G401 (cell line): ENCODE data around the gene CHST6. TPM values are rescaled to one million over a fixed set of nuclear protein-coding genes. Genes with fewer than 3 reads are reported as not detected.
"Not testable (repeated sequence)": the region's sequence is repeated elsewhere in the genome, so short reads cannot be mapped to it uniquely, and the experiment has no call there.

ENCODE experiments used
- DNase-seq: peaks from one replicate; pipeline ENCODE4 v3.0.0-alpha.2; 2015; ENCODE audit warnings: low spot score
- in situ Hi-C: cut with HindIII; loops from 2 replicates; pipeline ENCODE4 v1.10.0; 2016; ENCODE audit warnings: low sequenced_read_pairs, mixed read lengths
- total RNA-seq: library from RNA; depleted of rRNA; stranded (reverse); fragments of >200 nt; shearing (Covaris generic); gene quantifications from 2 replicates; pipeline ENCODE4 v1.2.3, GENCODE V29; 2014

Gene CHST6
- total RNA-seq, 1 experiment from 2014 or later = not detected

DNA sequence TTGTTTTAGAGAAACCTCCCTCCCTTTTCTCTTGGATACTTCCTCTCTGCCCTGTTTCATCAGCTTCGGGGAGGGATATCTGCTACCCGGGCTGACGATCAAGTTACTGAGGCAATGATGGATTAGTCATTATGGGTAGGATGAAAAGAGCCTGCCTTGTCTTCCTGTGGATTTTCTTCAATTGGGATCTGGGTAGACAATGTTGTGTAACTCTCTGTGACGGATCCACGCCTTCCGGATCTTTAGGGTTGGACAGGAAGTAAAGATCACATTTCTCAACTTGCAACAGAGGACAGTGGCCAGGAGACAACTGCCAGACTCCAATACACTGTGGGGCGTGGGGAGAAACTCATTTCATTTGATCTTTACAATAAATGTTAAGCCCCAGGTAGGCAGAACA is 11.3 kb upstream of the CHST6 start:
- DNase-seq = no peak
- in situ Hi-C loops = no loop called here

DNA sequence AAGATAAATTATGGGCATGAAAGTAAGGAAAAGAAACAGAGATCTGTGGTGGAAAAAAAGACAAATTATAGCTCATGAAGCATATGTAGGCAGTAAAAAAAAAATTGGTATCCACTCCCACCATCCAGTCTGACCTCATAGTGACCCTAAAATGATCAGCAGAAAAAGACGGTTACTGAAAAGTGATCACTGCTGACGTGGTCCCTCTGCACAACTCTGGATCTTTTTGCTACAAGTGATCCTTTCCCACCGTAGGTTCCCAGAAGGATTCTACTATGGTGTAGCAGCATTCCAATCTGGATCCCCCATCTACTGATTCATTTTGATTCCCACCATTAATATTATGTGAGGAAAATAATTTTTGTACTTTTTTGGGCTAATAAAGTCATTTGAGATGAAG is 10.9 kb upstream of the CHST6 start:
- in situ Hi-C loops = no loop called here
- no peak for DNase-seq

DNA sequence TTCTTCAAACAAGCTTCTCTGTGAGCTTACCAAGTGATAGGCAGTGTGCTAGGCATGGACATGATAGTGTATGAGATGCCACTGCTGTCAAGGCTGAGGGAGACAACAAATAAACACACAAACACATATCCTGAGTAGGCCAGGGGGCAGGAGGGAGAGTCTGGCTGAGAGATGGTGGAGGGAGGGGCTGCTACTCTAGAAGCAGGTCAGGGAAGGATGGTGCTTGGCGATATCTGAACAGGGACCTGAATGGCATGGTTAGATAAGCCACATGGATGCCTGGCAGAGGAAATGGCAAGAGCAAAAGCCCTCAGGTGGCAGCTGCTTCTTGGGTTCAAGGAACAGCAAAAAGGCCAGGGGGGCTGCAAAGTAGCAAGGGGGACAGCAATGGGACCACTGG is 8.6 kb upstream of the CHST6 start:
- in situ Hi-C loops = no loop called here
- no peak for DNase-seq

DNA sequence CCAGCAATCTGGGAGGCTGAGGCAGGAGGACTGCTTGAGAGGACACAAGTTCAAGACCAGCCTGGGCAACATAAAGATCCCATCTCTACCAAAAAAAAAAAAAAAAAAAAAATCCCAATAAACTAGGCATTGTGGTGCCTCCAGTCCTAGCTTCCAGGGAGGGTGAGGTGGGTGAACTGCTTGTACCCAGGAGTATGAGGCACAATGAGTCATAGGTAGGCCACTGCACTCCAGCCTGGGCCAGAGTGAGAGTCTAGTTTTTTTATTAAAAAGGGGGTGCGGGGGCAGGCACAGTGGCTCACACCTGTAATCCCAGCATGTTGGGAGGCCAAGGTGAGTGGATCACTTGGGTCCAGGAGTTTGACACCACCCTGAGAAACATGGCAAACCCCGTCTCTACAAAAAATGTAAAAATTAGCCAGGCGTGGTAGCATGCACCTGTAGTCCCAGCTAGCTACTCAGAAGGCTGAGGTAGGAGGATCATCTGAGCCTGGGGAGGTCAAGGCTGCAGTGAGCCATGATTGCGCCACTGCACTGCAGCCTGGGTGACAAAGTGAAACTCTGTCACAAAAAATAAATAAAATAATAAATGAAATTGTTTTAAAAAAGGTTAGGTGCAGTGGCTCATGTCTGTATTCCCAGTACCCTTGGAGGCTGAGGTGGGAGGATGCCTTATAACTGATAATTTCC is 7.8 kb upstream of the CHST6 start:
- no peak for DNase-seq
- in situ Hi-C loops = no loop called here

DNA sequence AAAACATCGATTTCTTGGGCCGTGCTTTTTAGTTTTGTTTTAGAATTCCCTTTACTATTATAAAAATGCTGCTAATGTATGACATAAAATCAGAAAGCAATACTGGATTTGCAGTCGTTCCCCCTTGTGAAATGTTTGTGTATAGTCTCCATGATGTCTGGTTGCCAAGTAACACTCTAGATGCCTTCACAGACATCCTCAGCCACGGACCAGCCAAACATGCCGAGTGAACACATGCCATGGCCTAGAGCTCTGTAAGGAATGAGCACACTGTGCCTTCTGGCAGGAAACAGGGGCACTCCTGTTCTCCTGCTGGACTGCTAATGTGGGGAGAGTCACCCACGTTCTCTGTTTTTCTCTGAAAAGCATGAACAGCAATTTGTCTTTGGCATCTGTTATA is 6.6 kb upstream of the CHST6 start:
- peak; percentile 96 for DNase-seq

DNA sequence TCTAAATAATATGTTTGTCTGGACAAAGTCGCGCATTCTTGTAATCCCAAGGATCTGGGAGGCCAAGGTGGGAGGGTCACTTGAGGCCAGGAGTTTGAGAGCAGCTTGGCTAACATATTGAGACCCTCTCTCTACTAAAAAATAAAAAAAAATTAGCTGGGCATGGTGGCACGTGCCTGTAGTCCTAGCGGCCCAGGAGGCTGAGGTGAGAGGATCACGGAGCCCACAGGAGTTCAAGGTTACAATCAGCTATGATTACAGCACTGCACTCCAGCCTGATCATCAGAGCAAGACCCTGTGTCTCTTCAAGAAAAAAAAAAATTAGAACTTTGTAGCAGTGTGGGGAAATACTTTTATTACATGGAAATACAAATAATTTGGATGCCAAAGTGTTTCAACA is 6.1 kb upstream of the CHST6 start:
- in situ Hi-C loops = no loop called here
- DNase-seq = no peak

More for the DNA sequence above, 6.6 kb upstream of the CHST6 start:
- in situ Hi-C loops = not testable (repeated sequence)

DNA sequence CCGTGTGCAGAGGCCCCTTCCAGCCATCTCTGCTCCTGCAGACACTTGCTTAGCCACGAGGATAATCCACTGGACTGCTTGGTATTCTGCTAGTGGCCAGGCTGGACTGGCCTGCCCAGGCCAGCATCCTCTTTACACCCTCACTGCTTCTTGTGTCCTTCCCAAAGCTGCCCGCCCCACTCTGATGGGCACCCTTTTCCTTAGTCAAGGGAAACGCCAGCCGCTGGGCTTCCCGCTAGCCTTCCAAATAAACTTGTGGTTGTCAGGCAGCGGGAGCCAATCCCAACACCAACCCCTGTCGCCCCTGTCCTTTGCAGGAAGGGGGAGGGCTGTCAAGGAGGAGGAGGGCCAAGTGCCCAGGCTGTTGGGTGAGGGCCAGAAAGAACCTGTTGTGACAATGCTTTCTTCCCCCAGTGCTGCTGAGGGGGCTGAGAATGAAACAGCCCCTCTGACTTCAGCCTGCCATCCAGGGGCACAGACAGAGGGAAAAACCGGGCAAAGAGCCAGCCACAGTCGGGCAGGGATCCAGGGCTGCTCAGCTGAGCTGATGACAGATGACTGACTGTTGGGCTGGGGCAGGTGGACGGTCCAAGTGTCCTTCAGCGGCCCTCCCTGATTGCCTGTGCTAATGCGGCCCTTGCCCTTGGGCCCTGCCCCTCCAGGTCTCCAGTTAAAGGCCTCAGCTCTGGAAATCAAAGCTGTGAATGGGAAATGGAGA is 3.5 kb upstream of the CHST6 start:
- in situ Hi-C loops = not testable (repeated sequence)
- DNase-seq = peak; percentile 53

DNA sequence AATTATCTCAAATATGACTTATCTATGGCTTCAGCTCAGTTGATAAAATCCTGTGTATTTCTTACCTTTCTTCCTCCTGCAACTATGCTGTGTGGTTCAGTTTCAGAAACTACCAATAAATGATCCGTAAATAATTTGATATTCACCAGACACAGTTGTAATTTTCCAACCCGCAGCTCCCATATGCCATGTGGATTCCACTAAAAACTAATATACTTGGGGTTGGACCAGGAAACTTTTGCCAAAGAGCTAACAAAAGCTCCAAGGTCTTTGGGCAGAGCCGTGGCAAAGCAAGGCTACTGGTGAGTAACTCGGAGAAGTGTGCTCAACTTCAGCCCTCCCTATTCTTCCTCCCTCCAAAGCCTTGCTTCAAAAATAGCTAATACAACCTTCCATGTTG is 2.3 kb upstream of the CHST6 start:
- in situ Hi-C loops = no loop called here

DNA sequence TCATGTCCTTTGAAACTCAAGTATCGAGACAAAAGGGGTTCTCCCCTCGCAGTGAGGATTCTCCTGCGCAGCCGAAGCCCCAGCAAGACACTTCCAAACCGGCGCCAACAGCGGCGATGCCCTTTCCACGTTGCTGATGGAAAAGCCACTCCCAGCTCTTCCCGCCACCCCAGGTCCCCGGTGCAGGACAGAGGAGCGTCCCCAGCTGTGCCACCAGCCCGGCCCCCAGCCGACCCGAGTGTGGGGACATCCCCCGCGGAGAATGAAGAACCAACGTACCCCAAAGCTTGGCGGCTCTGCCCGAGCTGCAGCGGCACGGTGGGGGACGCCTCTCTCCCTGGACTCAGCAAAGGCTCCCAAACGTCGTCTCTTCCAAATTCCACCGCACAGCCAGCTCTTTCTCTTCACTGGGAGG is 573 bp downstream of the CHST6 start:
- in situ Hi-C loops = no loop called here

More for the DNA sequence above, 2.3 kb upstream of the CHST6 start:
- peak; percentile 93 for DNase-seq

DNA sequence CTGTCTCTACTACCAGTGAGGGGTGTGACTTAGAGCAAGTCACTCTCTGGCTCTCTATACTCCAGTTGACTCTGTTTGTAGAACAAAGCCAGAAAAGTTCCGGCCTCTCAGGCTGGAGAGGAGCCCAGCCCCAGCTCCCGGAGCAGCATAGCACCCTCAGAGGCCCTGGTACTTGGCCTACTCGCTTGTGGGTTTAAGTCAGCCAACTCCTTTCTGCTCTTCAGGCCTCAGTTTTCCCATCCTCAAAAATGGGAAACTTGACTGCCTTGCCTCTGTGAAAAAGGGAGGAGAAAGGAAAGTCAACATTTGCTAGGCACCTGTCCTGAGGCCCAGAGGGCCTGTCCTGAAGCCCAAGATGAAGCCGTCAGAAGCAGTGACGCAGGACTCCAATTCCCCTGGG is 1.1 kb downstream of the CHST6 start:
- in situ Hi-C loops = no loop called here
- no peak for DNase-seq

More for the DNA sequence above, 573 bp downstream of the CHST6 start:
- peak; percentile 63 for DNase-seq

DNA sequence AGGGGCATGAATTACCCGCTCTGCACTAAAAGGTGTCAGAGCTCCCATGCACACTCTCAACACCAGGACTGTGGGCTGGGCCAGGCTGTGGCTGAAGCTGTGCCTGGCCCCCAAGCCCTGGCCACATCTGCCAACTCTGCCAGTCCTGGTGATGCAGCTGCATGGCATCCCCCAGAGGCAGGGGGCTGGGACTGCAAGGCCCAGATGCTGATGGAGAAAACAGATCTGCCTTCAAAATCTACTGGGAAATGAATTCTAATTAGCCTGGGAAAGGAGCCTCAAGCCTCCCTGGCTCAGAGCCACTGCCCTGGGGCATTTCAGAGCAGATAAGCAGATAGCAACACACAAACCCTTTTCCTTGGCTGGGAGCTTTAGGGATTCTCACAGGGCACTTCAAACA is 3.4 kb downstream of the CHST6 start:
- in situ Hi-C loops = no loop called here
- DNase-seq = peak; percentile 51

DNA sequence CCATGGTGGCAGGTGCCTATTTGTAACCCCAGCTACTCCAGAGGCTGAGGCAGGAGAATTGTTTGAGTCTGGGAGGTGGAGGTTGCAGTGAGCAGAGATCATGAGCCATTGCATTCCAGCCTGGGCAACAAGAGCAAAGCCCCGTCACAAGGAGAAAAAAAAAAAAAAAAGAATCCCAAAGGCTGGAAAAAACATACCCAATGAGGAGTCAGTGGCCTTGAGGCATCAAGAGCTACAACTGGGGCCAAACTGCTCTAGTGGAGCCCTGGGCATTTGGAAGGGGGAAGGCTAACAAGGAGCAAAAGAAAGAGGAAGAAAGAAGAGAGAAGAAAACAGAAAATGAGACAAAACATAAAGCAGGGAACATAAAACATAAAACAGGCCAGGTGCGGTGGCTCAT is 6.9 kb downstream of the CHST6 start:
- in situ Hi-C loops = no loop called here
- DNase-seq = no peak

DNA sequence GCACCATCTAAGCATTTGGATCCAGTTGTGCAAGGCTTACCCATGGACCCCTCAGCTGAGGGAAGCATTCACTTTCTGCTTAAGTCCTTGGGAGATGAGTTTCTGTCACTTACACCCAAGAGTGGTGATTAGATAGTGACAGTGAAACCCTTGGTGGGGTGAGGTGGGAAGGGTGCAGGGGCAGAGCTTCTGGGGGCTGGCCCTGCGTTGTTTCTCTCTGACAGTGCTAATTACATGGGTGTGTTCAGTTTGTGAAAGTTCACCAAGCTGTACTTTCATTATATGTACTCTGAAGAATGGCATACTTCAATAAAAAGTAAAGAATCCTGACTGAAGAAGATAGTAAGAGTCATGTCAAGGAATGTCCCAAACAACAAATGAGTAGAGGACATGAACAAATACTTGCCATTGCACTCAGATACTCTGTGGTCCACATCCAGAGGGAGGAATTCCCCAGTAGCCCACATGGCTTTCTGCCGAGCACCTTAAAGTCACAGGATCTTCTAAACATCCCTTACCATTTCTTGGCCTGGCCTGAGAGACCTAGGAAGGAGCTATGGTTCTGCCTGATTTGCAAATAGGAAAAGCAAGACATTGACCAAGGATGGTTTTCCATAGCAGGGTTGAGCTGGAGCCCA is 8.4 kb downstream of the CHST6 start:
- in situ Hi-C loops = no loop called here

DNA sequence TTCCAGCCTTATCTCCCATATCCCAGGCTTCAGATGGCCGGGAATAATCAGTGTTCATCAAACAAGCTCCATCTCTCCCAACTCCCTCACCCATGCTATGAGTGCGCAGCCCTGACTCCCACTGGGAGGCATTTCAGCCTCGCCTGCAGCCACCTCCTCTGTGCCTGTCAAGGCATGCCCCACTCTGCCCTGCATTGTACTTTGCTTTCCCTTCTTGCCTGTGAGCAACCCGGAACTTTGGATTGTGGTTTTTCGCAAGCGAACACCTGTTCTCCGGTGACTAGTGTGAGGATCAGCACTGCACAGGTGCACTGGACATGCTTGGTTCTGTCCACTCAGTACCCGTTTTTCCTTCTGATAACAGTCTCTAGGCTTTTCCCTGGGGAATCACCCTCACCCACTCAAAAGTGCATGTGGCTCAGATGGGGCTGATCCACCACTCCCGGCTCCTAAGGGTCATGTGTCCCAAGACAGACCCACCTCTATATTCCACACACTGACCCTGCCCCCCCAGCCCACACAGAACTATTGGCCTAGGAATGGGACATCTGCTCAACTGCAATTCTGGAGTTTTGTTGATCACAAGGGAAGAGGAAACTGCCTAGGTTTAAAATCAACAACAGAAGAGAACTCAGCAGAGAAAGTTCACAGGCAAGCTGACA is 9.1 kb downstream of the CHST6 start:
- in situ Hi-C loops = no loop called here
- DNase-seq = no peak

More for the DNA sequence above, 8.4 kb downstream of the CHST6 start:
- no peak for DNase-seq

DNA sequence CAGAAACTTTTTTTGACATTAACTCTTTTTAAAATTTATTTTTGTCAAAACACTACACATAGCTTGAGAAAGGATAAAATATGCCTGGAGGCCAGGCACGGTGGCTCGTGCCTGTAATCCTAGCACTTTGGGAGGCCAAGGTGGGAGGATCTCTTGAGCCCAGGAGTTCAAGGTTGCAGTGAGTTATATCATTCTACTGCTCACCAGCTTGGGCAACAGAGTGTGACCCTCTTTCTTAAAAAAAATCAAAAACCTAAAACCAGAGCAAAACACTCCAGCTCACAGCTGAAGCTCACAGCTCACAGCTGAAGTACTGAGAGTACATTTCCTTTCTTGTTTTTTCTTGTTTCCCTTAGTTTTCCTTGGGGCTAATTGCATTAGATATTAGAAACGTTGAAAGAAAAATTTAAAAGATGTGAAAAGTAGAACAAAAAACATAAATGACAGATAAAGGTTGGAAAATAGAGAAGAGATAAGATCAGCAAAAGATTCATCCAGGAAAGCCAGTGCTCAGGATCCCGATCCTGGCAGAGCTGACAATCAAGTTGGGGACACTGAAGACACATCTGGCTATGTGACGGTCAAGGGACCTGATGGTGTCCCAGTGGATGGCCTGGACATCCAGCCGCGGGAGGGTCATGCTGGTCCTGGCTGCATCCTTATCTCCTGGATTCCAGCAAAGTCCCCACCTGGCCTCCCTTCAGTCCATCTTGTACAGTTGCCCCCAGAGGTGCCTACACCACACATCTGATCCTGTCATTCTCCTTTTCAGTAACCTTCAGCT is 9.8 kb downstream of the CHST6 start:
- in situ Hi-C loops = no loop called here
- DNase-seq = no peak

DNA sequence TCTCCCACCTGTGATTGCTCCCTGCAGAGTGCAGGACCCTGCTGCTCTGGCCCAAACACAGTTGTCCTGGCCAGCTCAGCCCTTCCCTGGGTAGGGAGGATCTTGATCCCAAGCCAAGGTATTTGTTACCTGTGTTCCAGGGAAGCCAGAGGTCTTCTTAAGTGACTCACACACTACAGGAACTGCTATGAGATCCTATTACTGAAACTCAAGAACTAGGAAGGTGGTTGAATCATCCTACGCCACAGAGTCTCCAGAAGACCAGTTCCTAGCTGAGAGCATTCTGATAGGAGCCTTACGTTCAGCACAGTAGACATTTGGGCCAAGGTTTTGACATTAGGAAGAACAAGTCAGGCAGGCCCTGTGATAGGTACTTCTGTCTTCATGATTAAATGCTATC is 12.0 kb downstream of the CHST6 start:
- DNase-seq = no peak
- in situ Hi-C loops = no loop called here

DNA sequence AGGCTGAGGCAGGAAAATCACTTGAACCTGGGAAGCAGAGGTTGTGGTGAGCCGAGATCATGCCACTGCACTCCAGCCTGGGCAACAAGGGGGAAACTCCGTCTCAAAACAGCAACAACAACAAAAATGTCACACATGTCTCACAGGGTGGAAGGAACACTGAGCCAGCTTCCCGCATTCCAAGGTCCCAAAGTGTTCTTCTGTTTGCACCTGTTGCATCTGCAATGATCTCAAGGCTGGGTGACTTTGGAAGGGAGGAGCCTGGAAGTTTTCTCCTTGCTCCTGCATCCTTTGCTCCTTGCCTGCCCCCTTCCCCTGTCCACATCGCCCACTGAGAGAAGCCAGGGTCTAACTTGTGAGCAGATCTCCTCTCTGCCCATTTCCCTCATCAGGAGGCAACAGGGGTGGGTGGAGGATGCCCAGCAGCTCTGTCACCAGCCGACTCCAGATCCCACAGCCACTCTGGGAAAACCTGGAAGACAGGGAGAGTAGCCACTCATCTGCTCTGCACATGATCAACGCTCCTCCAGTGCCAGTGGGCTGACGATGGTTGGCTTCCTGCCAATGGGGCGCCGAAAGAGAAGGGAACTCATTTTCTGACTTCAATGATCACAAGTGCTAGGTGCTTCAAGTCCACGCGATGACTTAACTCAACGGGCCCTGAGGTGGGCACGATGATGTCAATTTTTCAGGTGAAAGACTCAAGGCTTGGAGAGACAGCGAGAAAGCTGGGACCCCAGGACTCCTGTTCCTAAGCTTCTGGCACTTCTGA is 12.6 kb downstream of the CHST6 start:
- in situ Hi-C loops = no loop called here
- no peak for DNase-seq

DNA sequence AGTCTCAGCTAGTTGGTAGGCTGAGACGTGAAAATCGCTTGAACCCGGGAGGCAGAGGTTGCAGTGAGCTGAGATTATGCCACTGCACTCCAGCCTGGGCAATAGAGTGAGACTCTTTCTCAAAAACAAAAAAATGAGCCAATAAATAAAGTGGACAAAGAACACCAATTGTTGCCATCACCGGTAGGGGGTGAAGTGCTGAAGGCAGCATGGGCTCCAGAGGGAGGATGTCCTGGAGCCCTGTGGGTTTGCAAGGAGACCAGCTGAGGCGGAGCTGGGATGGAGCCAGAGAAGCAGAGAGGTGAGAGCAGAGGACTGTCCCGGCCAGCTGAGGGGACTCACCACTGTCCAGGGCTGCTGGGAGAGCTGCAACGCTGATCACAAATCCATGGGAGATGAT is 13.8 kb downstream of the CHST6 start:
- in situ Hi-C loops = no loop called here
- no peak for DNase-seq
